ENCODE data around the gene TEX264.

TEX264 gene

DNA sequence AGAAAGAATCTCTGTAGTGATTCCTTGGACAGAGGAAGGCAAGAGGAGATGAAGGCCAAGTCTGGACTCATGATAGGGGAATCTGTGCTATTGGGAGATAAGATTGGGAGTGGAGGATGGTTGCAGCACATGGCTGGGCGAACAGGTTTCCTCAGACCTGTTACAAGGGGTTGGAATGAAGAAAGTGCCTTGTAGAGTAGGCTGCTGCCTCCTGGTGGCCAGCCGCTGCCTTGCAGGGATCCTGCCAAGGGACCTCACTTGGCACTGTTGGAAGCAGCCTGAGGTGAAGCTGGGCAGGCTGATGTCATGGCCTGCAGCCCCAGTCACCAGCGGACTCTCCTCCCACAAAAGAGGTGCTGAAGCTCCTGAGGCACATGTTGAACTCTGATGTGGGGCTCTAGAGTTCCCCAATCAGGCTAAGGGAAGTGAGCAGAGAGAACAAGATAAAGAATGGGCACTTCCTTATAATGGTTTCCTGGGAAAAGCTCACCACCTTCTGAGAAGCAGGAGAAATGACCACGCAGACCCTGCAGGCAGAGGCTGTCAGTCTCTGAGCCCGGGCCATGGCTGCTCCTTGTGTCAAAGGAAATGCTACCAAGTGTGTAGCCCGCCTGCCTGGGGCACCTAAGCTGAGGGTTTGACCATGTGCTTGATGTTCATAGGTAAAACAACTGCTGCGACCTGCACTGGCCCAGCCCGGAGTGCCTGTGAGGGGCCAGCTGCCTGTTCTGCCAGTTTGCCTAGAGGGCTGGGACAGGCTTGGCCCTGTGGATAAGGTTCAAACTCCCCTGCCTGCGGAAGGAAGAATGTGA is 1.6 kb upstream of the TEX264 start:
- no peak for TF ChIP-seq ZFX (IDR thresholded peaks at IDR 0.05)
- TF ChIP-seq, protein P1, sequence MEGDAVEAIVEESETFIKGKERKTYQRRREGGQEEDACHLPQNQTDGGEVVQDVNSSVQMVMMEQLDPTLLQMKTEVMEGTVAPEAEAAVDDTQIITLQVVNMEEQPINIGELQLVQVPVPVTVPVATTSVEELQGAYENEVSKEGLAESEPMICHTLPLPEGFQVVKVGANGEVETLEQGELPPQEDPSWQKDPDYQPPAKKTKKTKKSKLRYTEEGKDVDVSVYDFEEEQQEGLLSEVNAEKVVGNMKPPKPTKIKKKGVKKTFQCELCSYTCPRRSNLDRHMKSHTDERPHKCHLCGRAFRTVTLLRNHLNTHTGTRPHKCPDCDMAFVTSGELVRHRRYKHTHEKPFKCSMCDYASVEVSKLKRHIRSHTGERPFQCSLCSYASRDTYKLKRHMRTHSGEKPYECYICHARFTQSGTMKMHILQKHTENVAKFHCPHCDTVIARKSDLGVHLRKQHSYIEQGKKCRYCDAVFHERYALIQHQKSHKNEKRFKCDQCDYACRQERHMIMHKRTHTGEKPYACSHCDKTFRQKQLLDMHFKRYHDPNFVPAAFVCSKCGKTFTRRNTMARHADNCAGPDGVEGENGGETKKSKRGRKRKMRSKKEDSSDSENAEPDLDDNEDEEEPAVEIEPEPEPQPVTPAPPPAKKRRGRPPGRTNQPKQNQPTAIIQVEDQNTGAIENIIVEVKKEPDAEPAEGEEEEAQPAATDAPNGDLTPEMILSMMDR (conservative IDR thresholded peaks at IDR 0.05) = peak; percentile 95

DNA sequence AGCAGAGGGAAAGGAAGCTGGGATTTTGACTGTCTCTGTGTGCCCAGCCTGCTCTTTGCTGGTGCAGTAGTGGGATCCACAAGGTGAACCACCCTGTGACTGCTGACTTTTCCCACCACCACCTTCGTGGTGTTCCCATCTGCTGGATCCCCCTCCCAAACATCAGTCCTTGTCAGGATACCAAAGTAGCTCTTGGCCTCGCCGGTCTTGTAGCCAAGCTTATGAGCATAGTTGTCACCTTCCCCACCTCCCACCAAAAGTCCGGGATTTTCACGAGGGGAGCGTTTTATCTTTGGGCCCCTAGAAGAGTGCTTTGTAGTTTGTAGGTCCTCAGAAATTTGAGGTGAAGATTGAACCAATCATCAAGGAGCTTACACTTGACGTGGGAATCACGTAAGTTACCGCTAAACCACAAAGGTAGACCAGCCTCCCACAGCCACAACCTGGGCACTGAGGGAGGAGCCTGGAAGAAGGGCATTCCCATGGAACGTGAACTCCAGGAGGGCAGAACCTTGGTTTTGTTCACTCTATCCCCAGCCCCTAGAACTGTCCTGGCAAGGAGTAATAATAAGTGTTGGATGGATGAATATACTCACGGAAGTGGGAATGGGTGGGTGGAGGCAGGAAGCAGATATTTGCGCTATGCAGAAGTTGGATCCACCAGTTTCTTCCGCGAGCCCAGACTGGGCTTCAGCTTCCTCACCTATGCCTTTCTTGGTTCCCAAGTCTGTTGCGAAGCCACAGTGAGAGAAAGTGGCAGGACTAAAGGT is 814 bp upstream of the TEX264 start:
- peak overlapping the region; percentile 96 for H3K27ac ChIP-seq
- TF ChIP-seq, protein P1 (conservative IDR thresholded peaks at IDR 0.05) = no peak
- no peak for TF ChIP-seq ZFX (IDR thresholded peaks at IDR 0.05)

More for the DNA sequence above, 1.6 kb upstream of the TEX264 start:
- H3K27ac ChIP-seq = peak overlapping the region; percentile 96

DNA sequence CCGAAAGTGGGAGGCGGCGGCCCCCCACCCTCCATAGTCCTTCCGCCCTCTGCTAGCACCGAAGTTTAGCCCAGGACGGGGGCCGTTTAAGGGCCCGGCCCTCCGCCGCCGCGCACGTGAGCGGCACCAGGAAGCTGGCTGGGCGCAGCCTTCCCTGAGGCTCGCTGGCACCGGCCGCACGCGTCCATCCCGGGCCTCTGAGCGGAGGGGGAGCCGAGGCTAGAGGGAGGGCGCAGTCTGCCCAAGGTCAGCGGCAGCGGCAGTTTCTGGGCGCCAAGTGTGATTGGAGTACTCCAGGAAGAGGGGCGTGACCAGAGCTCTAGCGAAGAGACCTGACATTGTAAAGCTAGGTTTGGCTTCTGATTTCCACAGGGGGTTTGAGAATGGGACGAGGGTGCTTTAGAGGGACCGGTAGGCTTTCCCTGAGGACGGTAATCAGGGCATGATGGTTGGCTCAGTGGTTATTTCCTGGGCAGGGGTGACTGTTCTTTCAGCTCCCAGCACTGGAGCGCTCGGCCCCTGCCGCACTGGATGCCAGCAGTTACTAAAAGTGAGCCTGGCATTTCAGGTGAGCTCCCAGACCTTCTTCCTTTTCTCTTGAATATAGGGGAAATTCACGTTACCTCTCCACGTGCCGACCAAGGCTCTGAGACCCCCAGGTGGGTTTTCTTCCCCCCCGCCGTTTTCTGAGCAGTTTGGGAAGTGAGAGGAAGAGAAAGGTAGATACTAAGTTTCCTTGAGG is 853 bp downstream of the TEX264 start:
- peak overlapping the region; percentile 96 for H3K27ac ChIP-seq
- TF ChIP-seq, protein P1 (conservative IDR thresholded peaks at IDR 0.05) = no peak
- no peak; the same call in 1 of the 2 replicates for TF ChIP-seq ZFX (IDR thresholded peaks at IDR 0.05)

DNA sequence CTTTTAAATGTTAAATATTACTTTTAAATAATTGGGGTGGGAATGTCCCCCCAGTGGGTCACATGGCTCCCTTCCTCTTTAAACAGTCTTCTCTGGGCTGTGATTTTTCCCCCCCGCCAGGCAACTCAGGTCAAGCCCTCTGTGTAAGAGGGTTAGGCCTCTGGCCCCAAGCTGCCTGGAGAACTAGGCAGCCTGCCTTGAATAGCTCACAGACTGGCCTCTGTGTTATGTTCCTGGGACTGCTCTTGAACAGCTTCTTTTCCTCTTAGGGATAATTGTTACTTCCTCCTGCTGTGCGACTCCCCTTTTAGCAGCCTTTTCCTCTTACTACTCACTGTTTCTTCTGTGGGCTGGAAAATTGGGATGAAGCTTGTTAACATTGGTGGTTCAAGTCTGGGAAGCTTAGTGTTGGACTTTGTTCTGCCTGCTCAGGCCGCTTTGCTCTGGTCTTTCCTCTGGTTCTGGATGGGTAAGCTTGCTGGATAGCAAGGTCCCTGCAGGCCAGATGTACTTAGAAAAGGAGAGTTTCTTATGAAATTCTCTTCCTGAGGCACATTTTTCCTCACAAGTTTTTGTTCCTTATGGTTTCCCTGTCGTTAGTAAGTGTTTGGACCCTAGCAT is 2.2 kb downstream of the TEX264 start:
- no peak overlapping the region for H3K27ac ChIP-seq
- TF ChIP-seq, protein P1 (conservative IDR thresholded peaks at IDR 0.05) = no peak
- TF ChIP-seq ZFX (IDR thresholded peaks at IDR 0.05) = no peak

DNA sequence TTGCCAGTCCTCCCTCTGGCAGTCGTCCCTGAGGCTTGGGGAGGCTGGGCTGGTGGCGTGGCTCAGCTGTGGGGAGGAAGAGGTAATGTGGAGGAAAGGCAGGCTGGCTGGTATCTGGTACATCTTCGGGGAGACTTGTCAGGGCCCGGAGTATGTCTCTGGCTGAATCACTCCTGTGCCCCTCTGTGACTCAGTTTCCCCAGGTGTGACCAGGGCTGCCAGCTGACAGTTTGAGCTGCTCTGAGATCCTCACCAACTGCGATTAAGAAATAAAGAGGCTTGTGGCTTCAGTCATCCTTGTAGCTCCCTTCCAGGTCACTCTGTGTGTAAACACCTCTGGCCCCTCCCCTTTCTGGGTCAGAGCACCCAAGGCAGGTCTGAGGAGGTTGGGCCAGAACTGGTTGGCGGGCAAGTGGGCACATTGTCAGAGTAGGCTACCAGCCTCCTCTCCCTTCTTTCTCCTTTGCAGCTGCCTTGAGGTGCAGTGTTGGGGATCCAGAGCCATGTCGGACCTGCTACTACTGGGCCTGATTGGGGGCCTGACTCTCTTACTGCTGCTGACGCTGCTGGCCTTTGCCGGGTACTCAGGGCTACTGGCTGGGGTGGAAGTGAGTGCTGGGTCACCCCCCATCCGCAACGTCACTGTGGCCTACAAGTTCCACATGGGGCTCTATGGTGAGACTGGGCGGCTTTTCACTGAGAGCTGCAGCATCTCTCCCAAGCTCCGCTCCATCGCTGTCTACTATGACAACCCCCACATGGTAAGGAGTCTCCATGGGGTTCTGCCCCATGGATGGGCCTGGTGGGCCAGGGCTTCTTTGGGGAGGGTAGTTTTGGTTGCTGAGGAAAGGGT is 3.0 kb downstream of the TEX264 start:
- H3K27ac ChIP-seq = no peak overlapping the region
- TF ChIP-seq ZFX (IDR thresholded peaks at IDR 0.05) = no peak

DNA sequence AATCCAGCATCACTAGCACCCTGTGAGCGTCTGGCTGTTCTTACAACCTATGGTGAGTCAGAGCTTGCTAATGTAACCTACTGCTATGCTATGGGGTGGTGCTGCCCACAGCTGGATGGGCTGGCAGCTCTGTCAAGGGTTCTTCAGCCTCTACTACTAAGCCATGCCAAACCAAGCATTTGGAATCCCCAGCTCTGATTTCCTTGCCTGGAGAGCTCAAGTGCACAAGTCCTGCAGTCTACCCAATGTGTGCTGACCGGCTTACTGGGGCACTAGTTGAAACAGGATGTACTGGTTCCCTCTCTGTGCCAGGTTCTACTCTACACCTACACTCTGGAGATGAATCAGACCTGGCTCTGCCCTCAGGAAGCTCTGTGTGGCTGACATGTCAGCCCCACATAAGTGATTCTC is 4.2 kb downstream of the TEX264 start:
- no peak overlapping the region for H3K27ac ChIP-seq
- TF ChIP-seq ZFX (IDR thresholded peaks at IDR 0.05) = no peak
- TF ChIP-seq, protein P1 (conservative IDR thresholded peaks at IDR 0.05) = no peak

Measured in C4-2B (cell line).